OCI-M2 (cell line): ENCODE measurements around the gene BTBD8.

Experiments used
- DNase-seq: peaks from one replicate; lab custom pipeline; 2025; ENCODE audit not compliant: unreplicated experiment; lab: John Stamatoyannopoulos, UW

BTBD8 gene

GRCh38 chr1:92188436-92189255 is 108.5 kb downstream of the BTBD8 start:
- no peak for DNase-seq

GRCh38 chr1:92191726-92192125 is 111.6 kb downstream of the BTBD8 start:
- no peak for DNase-seq

- no peak for DNase-seq
Measured at GRCh38 chr1:92192246-92192645, 112.1 kb downstream of the BTBD8 start.

GRCh38 chr1:92194511-92194910 is 114.4 kb downstream of the BTBD8 start:
- DNase-seq, result no peak

GRCh38 chr1:92201973-92202372 is 121.8 kb downstream of the BTBD8 start:
- DNase-seq, result no peak

GRCh38 chr1:92203105-92203504 is 123.0 kb downstream of the BTBD8 start:
- DNase-seq, result no peak

GRCh38 chr1:92210701-92211100 is 130.6 kb downstream of the BTBD8 start:
- DNase-seq, result no peak

GRCh38 chr1:92211166-92211565 is 131.0 kb downstream of the BTBD8 start:
- no peak for DNase-seq

- no peak for DNase-seq
Measured at GRCh38 chr1:92217721-92218120, 137.6 kb downstream of the BTBD8 start, which contains the start of gene C1orf146. TSS of gene C1orf146 (plus strand) at chr1:92217915. CDS start at chr1:92231421, 13,506 bp downstream.

- no peak for DNase-seq
Measured at GRCh38 chr1:92218559-92218958, 138.4 kb downstream of the BTBD8 start.

- DNase-seq, result no peak
Measured at GRCh38 chr1:92219028-92219427, 138.9 kb downstream of the BTBD8 start.

- no peak for DNase-seq
Measured at GRCh38 chr1:92228401-92228800, 148.3 kb downstream of the BTBD8 start.

GRCh38 chr1:92230736-92231135 is 150.6 kb downstream of the BTBD8 start:
- no peak for DNase-seq
